GM12878 (cell line): Measurements from ENCODE around the gene MAST1. TPM values are rescaled to one million over a fixed set of nuclear protein-coding genes. Genes with fewer than 3 reads are reported as not detected.

Source experiments
- ATAC-seq: fragments of 200-7000 bp; cut with Tn5 transposase; 3 replicates; pipeline ENCODE4 v1.9.1; 2020; ENCODE audit warnings: mild to moderate bottlenecking, moderate library complexity
- BruUV-seq: library from RNA; stranded (reverse); fragments of 400-500 nt; replicated peaks from 2 replicates; lab custom pipeline; 2021; lab: Mats Ljungman, UMichigan
- CTCF ChIA-PET: fragments of 300-600 bp; sonication (Branson Sonifier 250); formaldehyde crosslinking; extraction: SDS; loops from one replicate; lab custom pipeline; 2021; ENCODE audit warnings: inconsistent platforms; lab: Yijun Ruan, JAX
- POLR2A ChIA-PET: fragments of 350-600 bp; formaldehyde crosslinking; extraction: SDS; loops from one replicate; lab custom pipeline; 2021; ENCODE audit warnings: inconsistent platforms; lab: Charles Lee
- RAD21 ChIA-PET: fragments of 300-600 bp; sonication (Branson Sonifier 250); formaldehyde crosslinking; loops from one replicate; lab custom pipeline; 2023; ENCODE audit warnings: antibody characterized with exemption; ENCODE audit not compliant: unreplicated experiment; lab: Charles Lee
- SMC1A ChIA-PET: fragments of 300-600 bp; sonication (Branson Sonifier 250); formaldehyde crosslinking; loops from one replicate; lab custom pipeline; 2023; ENCODE audit not compliant: unreplicated experiment, uncharacterized antibody; lab: Charles Lee
- DNase-seq: peaks from one replicate; pipeline ENCODE4 v3.0.0-alpha.2; 2011; ENCODE audit warnings: low read depth, low spot score
- FAIRE-seq: peaks from 3 replicates; lab custom pipeline; 2011; peaks lifted over from hg19 to GRCh38; lab: Jason Lieb, UNC
- H2AFZ ChIP-seq: 2 replicates; pipeline ENCODE4 v1.6.0; 2011; ENCODE audit warnings: low read depth, low read length, control low read depth; ENCODE audit not compliant: control insufficient read depth
- H3K27ac ChIP-seq: 2 replicates; pipeline ENCODE4 v1.5.1; 2011; ENCODE audit warnings: control low read depth; ENCODE audit not compliant: control insufficient read depth, insufficient read depth
- H3K27me3 ChIP-seq, 2 experiments: replicated peaks in 1 of 2; 2 replicates each; pipeline versions ENCODE4 v1.6.0 to v1.6.1; 2011; ENCODE audit warnings: low read length in 1 of 2; ENCODE audit not compliant: control insufficient read depth in 2 of 2, insufficient read depth in 2 of 2
- H3K36me3 ChIP-seq, 2 experiments: 2 replicates each; pipeline ENCODE4 v1.5.1; 2011; ENCODE audit warnings: low read length in 1 of 2; ENCODE audit not compliant: control insufficient read depth in 2 of 2, insufficient read depth in 2 of 2
- H3K4me1 ChIP-seq: 2 replicates; pipeline ENCODE4 v1.6.1; 2011; ENCODE audit warnings: mild to moderate bottlenecking, low read length, moderate library complexity, mixed read lengths; ENCODE audit not compliant: control insufficient read depth, insufficient read depth
- H3K4me2 ChIP-seq: 2 replicates; pipeline ENCODE4 v1.6.0; 2011; ENCODE audit warnings: control low read depth; ENCODE audit not compliant: control insufficient read depth, insufficient read depth
- H3K4me3 ChIP-seq: fragments of 200-600 bp; sonication (generic); 2 replicates; pipeline ENCODE4 v1.5.1; 2016
- H3K79me2 ChIP-seq: 2 replicates; pipeline ENCODE4 v1.6.0; 2011; ENCODE audit warnings: low read length; ENCODE audit not compliant: control insufficient read depth, insufficient read depth
- H3K9ac ChIP-seq: 2 replicates; pipeline ENCODE4 v1.8.0; 2011; ENCODE audit warnings: low read length, control low read depth, mixed read lengths; ENCODE audit not compliant: control insufficient read depth, insufficient read depth
- H3K9me3 ChIP-seq: replicated peaks from 3 replicates; pipeline ENCODE4 v1.5.1; 2011; ENCODE audit warnings: mild to moderate bottlenecking, low read length; ENCODE audit not compliant: control insufficient read depth, insufficient read depth
- H4K20me1 ChIP-seq: 2 replicates; pipeline ENCODE4 v1.6.0; 2011; ENCODE audit not compliant: control insufficient read depth, insufficient read depth
- ATF7 ChIP-seq: fragments of 450-650 bp; IDR thresholded peaks from 2 replicates; pipeline ENCODE4 v1.6.1; 2016; ENCODE audit warnings: low read depth, mild to moderate bottlenecking
- BCLAF1 ChIP-seq: fragments of 450-650 bp; IDR thresholded peaks from 2 replicates; pipeline ENCODE4 v1.6.1; 2017; ENCODE audit warnings: antibody characterized with exemption, mild to moderate bottlenecking, moderate library complexity
- CHD2 ChIP-seq: IDR thresholded peaks from 2 replicates; pipeline ENCODE4 v1.6.1; 2011; ENCODE audit warnings: low read depth, low read length, improper control_type of control experiment, borderline replicate concordance
- CHD4 ChIP-seq: fragments of 200-600 bp; sonication (generic); IDR thresholded peaks from 2 replicates; pipeline ENCODE4 v1.6.1; 2016; ENCODE audit warnings: mild to moderate bottlenecking
- ETV6 ChIP-seq, 2 experiments: fragments of 450-650 bp in 1 of 2; IDR thresholded peaks in 1 of 2; conservative IDR thresholded peaks in 1 of 2; 2 replicates each; pipeline ENCODE4 v1.6.1; 2014; ENCODE audit warnings: antibody characterized with exemption in 1 of 2, borderline replicate concordance in 1 of 2, low read depth in 1 of 2, mild to moderate bottlenecking in 1 of 2, moderate library complexity in 1 of 2
- IRF3 ChIP-seq: fragments of 450-650 bp; IDR thresholded peaks from 2 replicates; pipeline ENCODE4 v1.6.1; 2014; ENCODE audit warnings: mild to moderate bottlenecking
- IRF4 ChIP-seq: IDR thresholded peaks from 2 replicates; pipeline ENCODE4 v1.6.1; 2011; ENCODE audit warnings: low read depth, low read length
- JUND ChIP-seq: IDR thresholded peaks from 2 replicates; pipeline ENCODE4 v1.6.1; 2012; ENCODE audit warnings: low read depth, mild to moderate bottlenecking, low read length, improper control_type of control experiment, moderate library complexity
- NR2C2 ChIP-seq: IDR thresholded peaks from 2 replicates; pipeline ENCODE4 v1.6.1; 2011; ENCODE audit warnings: borderline replicate concordance, low read depth; ENCODE audit not compliant: control insufficient read depth, insufficient read length
- RAD51 ChIP-seq: fragments of 450-650 bp; IDR thresholded peaks from 2 replicates; pipeline ENCODE4 v1.6.1; 2016; ENCODE audit warnings: moderate library complexity, mild to moderate bottlenecking, inconsistent platforms
- SMARCA5 ChIP-seq: fragments of 450-650 bp; IDR thresholded peaks from 2 replicates; pipeline ENCODE4 v1.6.1; 2017; ENCODE audit warnings: mild to moderate bottlenecking
- SUPT20H ChIP-seq: IDR thresholded peaks from 2 replicates; pipeline ENCODE4 v1.6.1; 2011; ENCODE audit warnings: low read depth, mild to moderate bottlenecking, low read length, moderate library complexity, borderline replicate concordance; ENCODE audit not compliant: control insufficient read depth
- TARDBP ChIP-seq: IDR thresholded peaks from 2 replicates; pipeline ENCODE4 v1.6.1; 2016; ENCODE audit warnings: borderline replicate concordance
- TCF12 ChIP-seq: IDR thresholded peaks from 2 replicates; pipeline ENCODE4 v1.6.1; 2011; ENCODE audit warnings: low read depth, mild to moderate bottlenecking, low read length
- WGBS: methylation state at CpG from one replicate; pipeline ENCODE4 v1.1.6; 2016; ENCODE audit warnings: low lambda C conversion rate; ENCODE audit not compliant: insufficient replicate concordance, insufficient coverage; ENCODE audit errors: missing lambda C conversion rate; 5-methylcytosine and 5-hydroxymethylcytosine counted together
- in situ Hi-C: fragments of 300-500 bp; cut with MboI; formaldehyde crosslinking; loops from 9 replicates; pipeline ENCODE4 v1.14.3; 2018; ENCODE audit warnings: mixed read lengths
- intact Hi-C: fragments of 100-400 bp; cut with micrococcal nuclease; formaldehyde crosslinking; loops from one replicate; pipeline ENCODE4 v1.14.2; 2022; ENCODE audit not compliant: unreplicated experiment
- polyA plus RNA-seq, 11 experiments: library from polyadenylated mRNA; depleted of rRNA in 4 of 11; unstranded in 6 of 11; stranded (reverse) in 5 of 11; fragments of >200 nt; fragmentation: Nextera tagmentation in 4 of 11; fragmentation: Illumina TruSeq in 1 of 11; extraction: Ambion mirVana in 4 of 11; extraction: Trizol in 1 of 11; gene quantifications; 1 replicate in 1 of 11; 2 replicates in 10 of 11; pipeline versions ENCODE4 v1.2.1 to v1.2.3, GENCODE V29; 2011 to 2016; ENCODE audit warnings: inconsistent platforms in 2 of 11, missing spikeins in 2 of 11, low read depth in 1 of 11
- total RNA-seq, 4 experiments: library from RNA; depleted of rRNA in 3 of 4; stranded (reverse); fragments of >200 nt in 3 of 4; fragmentation: Illumina TruSeq in 1 of 4; extraction: Trizol in 1 of 4; gene quantifications; 2 replicates each; pipeline versions ENCODE4 v1.2.1 to v1.2.3, GENCODE V29; 2013 to 2021

Gene MAST1
- total and polyA plus RNA-seq, 10 of the 15 experiments (the other 5 are each of a cell fraction or from before 2014, with no cell fraction given): 0.08 to 0.79 (median 0.44) TPM; not detected in 1

DNA sequence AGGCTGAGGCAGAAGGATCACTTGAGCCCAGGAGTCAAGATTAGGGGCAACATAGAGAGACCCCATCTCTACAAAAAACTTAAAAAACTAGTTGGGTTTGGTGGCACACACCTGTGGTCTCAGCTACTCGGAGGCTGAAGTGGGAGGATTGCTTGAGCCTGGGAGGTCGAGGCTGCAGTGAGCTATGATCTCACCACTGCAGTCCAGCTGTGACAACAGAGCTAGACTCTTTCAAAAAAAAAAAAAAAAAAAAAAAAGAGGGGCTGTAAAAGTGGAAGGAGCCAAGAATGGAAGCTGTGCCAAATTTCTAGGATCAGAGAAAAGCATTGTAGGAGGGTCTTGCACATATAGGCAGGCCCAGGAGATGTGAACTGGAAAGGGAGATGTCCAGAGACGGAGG lies 33.4 kb downstream of the MAST1 start:
- WGBS: 44% methylated on average over 3 of the region's 3 CpGs
- Histone ChIP-seq H3K4me1 (peaks cover 5% of the 10 kb centered on the region; the same call in 1 of the 2 replicates), H3K27ac (no peak overlapping the region), H3K9ac (no peak overlapping the region), H3K27me3 (no peaks in the 10 kb centered on the region), H2AFZ (no peak overlapping the region), H3K36me3 (no peaks in the 10 kb centered on the region), H3K4me3 (no peak overlapping the region), H4K20me1 (no peaks in the 10 kb centered on the region), H3K9me3 (no peaks in the 10 kb centered on the region; the same call in 2 of the 3 replicates), H3K79me2 (no peaks in the 10 kb centered on the region), H3K4me2 (no peak overlapping the region)
- intact Hi-C loops (no loop called here), in situ Hi-C loops (no loop called here)
- ATAC-seq (no peak), FAIRE-seq (no peak), DNase-seq (no peak)
- ChIA-PET SMC1A (no interaction called here), CTCF (interaction anchor here (1.4 kb wide), 2 partner anchors 24 to 34 kb away, joined by 3 to 4 read pairs; no protein-coding TSS in a partner anchor), POLR2A (interaction anchor here (0.6 to 0.8 kb wide), 2 partner anchors 8 to 106 kb away, joined by 3 to 4 read pairs; no protein-coding TSS in a partner anchor), RAD21 (no interaction called here)
- no TSS peak for BruUV-seq
- TF ChIP-seq NR2C2 (no peak), TARDBP (no peak), BCLAF1 (no peak), JUND (no peak), ETV6 (conservative IDR thresholded peaks at IDR 0.05 in 1 of 2, IDR thresholded peaks at IDR 0.05 in 1 of 2; ENCODE audit: borderline replicate concordance in 1 of 2, low read depth in 1 of 2) (no peak), SUPT20H (no peak), ATF7 (no peak), RAD51 (no peak), SMARCA5 (no peak), CHD2 (no peak), IRF4 (no peak), CHD4 (no peak), TCF12 (no peak), IRF3 (no peak)
